ENCODE results near the gene EME1.

EME1 gene

DNA sequence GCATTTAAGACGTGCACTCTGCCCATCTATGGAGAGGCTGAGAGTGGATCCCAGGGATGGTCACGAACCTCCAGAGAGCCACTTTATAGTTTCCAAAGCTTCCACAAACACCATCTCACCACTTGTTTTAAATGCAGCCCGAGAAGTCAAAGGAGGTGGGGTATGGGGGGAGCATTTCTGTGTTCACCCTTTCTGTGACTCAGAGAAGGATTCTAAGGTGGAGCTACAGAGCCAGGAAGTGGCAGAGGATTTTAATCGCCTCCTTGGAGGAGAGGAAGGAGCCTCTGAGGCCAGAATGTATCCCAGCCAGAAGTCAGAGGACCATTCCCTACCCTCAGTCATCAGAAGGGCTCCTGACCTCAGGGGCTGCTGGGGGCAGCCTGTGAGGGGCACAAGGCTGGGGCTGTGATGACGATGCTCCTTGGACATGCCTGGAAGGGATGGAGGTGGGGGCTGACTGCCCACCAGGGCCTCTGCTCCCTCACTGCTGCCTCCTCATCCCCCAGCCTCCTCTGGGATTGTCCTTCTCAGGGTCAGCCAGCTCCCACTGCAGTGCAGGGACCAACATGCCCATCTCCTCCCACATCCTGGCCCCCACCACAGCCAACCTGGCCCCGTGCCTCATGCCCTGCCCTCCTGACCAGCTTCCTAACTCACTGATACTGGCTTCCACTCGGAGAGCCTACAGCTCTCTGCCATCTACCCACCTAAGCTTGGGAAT lies 24.3 kb upstream of the EME1 start:
- DNase-seq = no peak

DNA sequence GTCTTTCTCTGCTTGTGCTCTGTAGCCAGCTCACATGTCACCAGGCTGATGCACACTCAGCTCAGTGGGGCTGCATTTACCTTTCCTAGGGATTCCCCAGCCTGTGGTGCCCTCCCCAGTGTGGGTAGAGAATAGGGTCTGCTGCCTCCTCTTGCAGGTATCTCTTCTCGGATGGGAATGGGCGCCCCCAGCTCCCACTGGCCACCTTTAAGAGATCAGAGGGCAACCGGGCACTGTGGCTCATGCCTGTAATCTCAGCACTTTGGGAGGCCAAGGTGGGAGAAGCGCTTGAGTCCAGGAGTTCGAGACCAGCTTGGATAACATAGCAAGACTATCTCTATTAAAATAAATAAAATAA lies 23.8 kb upstream of the EME1 start:
- DNase-seq = no peak

DNA sequence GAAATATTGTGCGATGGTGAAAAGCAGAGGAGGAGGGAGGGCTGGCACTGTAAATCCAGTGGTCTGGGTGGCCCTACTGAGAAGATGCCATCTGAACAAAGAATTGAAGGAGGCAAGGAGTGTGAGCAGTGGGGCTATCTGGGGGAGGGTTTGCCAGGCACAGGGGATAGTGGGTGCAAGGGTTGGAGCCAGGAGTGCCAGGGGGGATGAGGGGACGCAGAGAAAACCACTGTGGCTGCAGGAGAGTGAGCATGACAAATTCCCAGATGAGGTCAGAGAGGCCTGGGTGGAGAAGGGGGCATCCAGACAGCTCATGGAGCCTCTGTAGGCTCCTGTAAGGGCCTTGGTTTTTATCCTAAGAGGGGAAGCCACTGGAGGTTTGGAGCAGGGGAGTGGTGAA lies 22.3 kb upstream of the EME1 start:
- DNase-seq = peak; percentile 22

DNA sequence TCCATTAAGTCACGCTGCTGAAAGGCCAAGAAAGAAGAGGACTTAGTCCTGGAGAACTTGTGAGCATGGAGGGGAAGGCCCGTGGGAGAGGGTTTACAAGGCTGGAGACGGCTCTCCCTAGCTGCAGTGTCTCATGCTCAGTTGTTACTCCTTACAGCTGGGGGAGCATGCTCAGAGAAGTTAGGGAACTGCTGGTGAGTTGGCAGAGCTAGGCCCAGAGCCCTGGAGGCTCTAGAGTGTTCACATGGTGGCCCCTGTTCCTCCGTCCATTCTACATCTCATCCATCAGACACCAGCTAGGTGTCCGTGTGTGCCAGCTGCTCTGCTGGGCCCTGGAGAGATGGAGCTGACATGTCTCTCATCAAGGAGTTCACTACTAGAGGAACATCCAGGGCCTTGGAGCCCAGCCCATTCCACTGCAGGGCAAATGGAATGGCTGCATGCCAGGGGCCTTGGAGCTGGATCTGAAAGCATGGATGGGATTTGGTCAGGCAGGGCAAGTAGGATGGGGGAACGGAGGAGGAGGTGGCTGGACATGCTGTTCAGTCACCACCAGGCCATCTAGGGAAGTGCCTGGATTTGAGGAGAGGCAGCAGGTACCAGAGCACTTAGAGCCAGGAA lies 20.8 kb upstream of the EME1 start:
- DNase-seq = no peak

DNA sequence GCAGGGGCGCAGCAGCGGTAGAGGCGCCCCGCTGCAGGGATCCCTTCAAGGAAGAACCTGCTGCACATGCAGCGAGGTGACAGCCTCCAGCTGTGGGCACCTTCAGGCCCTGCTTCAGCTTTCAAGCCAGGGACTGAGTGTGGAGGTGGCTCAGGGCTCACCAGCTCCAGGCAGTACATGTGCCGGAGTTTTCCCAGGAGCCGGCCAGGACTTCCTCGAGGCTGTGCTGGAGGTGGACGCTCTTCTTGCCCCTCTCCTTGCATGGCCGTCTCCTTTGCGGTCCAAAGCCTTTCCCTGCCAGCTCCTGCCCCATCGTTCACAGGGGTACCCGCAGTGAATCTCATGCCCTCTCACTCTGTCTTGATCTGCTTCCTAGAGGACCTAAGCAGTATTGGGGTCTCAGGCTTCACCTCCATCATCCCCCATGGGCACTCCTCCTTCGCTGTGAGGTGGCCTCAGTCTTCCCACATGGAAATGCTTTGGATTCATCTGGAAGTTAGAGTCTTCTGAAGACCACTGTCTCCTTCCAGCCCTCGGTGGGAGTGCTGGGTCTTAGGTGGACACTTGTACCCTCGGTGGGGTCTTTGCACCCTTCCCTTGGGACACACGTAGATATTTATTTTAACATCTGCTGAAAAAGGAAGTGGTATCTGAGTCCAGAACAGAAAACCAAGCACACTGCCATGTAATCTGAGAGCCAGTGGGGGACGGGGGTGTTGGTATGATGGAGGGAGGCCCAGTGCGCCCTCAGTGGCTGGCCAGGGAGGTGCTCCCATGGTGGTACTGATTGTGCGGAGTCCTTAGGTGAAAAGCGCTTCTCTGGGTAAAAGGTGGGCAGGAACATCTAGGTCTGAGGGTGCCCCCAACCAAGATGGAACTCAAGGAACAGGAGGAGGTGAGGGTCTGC lies 20.1 kb upstream of the EME1 start:
- DNase-seq = no peak

DNA sequence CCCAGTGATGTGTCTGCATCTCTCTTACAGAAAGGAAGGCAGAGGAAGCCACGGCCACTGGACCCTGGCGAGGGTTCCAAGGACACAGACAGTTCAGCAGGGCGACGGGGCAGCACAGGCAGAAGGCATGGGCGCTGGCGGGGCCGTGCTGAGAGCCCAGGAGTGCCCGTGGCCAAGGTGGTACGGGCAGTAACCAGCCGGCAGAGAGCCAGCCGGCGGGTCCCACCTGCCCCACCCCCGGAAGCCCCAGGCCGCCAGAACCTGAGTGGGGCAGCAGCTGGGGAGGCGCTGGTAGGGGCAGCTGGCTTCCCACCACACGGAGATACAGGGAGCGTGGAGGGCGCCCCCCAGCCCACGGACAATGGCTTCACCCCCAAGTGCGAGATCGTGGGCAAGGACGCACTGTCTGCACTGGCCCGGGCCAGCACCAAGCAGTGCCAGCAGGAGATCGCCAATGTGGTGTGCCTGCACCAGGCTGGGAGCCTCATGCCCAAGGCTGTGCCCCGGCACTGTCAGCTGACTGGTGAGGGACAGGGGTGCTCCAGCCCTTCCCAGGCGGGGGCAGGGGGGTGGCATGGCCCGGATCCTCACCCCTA lies 19.3 kb upstream of the EME1 start:
- DNase-seq = no peak

DNA sequence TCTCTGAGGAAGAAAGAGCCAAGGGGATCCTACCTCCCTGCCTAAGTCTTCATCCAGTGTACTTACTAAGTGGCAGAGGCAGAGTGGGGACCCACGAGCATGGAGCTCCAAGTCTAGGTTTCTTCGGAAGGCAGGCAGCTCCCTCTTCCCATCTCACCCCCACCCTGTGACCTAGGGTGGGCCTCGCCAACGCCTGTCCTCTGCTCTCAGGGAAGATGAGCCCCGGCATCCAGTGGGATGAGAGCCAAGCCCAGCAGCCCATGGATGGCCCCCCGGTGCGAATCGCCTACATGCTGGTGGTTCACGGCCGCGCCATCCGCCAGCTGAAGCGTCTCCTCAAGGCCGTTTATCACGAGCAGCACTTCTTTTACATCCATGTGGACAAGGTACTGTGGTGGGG lies 18.8 kb upstream of the EME1 start:
- no peak for DNase-seq

DNA sequence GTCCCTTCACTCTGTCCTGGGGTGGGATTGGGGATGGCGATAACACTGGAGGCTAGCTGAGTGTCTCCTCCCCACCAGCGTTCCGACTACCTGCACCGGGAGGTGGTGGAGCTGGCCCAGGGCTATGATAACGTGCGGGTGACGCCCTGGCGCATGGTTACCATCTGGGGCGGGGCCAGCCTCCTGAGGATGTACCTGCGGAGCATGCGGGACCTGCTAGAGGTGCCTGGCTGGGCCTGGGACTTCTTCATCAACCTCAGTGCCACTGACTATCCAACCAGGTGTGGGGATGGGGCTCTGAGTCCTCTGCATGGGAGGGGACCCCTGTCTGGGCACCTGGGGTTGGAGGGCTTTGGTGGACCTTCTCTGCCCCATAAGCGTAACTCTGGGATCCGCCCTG lies 18.3 kb upstream of the EME1 start:
- DNase-seq = no peak

DNA sequence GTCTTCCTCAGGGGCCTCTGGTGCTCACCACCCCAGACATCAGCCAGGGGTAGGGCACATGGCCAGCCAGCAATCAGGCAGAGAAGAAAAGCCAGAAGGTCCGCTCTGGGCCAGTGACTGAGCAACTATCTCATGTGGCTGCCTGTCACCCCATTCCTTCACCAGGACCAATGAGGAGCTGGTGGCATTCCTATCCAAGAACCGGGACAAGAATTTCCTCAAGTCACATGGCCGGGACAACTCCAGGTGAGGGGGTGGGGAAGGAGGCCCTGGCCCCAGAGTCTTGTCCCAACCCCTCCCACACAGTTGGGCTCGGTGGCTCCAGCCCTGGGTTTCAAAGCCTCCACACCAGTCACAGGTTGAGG lies 17.7 kb upstream of the EME1 start:
- no peak for DNase-seq

DNA sequence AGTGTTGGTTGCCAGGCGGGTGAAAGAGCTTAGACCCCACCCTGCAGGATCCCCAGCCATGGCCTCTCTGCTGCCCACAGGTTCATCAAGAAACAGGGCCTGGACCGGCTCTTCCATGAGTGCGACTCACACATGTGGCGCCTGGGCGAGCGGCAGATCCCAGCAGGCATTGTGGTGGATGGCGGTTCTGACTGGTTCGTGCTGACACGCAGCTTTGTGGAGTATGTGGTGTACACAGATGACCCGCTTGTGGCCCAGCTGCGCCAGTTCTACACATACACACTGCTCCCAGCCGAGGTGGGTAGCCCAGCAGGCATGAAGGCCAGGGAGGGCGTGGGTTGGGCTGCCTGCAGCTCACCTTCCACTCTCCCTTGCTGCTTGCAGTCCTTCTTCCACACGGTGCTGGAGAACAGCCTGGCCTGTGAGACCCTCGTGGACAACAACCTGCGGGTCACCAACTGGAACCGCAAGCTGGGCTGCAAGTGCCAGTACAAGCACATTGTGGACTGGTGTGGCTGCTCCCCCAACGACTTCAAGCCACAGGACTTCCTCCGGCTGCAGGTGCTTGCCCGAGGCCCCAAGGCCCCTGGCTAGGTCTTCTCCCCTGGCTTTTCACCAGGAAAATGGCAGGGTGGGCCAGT lies 17.2 kb upstream of the EME1 start:
- DNase-seq = no peak

DNA sequence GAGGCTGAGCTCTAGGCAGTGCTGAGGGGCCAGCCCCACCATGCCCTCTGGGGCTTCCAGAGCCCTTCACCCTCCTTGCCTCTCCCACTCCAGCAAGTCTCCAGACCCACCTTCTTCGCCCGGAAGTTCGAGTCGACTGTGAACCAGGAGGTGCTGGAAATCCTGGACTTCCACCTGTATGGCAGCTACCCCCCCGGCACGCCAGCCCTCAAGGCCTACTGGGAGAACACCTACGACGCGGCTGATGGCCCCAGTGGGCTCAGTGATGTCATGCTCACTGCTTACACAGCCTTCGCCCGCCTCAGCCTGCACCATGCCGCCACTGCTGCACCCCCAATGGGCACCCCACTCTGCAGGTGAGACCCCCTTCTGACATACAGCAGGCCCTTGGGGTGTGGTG lies 16.6 kb upstream of the EME1 start:
- no peak for DNase-seq

DNA sequence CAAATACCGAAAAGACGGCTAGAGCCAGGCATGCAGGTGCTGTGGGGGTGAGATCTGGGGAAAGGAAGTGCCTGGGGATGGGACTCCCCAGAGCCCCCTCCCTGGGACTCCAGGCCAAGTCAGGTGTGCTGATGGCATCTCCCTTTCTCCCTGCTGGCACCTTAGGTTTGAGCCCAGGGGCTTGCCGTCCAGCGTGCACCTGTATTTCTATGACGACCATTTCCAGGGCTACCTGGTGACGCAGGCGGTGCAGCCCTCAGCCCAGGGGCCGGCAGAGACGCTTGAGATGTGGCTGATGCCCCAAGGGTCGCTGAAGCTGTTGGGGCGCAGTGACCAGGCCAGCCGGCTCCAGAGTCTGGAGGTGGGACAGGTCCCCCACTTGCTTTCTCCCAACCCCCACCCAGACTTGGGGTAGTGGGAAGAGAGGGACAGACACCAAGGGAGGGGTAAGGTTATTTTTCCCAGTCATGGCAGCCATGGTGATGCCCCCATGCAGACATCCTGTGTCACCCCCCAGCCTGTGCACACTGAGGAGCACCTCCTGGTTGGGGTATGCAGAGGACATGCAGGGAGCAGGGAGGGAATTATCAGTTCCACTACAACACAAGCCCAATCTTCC lies 16.0 kb upstream of the EME1 start:
- DNase-seq = no peak

DNA sequence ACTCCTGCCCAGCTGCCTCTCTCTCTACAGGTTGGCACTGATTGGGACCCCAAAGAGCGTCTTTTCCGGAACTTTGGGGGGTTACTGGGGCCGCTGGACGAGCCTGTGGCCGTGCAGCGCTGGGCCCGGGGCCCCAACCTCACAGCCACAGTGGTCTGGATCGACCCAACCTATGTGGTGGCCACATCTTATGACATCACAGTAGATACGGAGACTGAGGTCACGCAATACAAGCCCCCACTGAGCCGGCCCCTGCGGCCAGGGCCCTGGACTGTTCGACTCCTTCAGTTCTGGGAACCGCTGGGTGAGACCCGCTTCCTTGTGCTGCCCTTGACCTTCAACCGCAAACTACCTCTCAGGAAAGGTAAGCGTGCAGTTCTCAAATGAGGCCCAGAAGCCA lies 14.9 kb upstream of the EME1 start:
- no peak for DNase-seq

DNA sequence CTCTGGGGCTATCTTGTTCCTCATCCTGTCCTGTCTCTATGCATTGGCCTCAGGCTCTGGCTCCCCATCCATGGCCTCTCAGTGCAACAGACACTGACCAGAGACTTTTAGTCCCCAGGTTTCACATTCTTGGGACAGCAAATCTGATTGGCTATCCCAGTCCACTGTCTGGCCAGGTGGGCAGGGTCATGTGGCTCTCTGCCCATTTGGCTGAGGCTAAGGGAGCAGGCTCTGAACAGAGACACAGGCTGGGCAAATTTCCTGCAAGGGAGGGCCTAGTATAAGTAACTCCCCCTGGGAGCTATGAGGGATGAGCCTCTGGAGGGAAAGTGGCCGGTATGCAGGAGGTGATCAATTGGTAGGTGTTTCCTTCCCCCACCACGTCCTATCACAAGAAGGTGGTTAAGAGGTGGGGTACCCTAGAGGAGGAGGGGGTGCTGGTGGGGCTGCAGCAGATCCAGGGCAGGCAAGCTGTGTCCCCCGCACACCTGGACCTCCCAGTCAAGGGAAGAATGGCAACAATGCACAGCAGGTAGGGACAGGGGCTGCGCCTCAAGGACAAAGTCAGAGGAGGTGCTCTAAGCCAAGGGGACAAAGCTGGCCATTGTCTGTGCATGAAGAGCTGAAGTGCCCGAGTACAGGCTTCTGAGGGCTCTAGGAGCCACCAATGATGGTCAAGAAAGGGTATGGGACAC lies 13.9 kb upstream of the EME1 start:
- no peak for DNase-seq

DNA sequence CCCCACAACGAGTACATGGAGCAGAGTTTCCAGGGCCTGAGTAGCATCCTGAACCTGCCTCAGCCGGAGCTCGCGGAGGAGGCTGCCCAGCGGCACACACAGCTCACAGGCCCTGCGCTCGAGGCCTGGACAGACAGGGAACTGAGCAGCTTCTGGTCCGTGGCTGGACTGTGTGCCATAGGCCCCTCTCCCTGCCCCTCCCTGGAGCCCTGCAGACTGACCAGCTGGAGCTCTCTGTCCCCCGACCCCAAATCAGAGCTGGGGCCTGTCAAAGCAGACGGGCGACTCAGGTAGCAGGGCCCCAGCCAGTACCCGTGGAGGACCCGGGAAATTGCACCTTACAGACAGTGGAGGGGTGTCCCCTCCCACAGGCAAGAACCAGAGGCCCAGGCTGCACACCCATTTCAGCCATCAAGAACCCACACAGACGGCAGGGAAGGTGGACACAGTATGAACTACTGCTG lies 13.0 kb upstream of the EME1 start:
- no peak for DNase-seq

DNA sequence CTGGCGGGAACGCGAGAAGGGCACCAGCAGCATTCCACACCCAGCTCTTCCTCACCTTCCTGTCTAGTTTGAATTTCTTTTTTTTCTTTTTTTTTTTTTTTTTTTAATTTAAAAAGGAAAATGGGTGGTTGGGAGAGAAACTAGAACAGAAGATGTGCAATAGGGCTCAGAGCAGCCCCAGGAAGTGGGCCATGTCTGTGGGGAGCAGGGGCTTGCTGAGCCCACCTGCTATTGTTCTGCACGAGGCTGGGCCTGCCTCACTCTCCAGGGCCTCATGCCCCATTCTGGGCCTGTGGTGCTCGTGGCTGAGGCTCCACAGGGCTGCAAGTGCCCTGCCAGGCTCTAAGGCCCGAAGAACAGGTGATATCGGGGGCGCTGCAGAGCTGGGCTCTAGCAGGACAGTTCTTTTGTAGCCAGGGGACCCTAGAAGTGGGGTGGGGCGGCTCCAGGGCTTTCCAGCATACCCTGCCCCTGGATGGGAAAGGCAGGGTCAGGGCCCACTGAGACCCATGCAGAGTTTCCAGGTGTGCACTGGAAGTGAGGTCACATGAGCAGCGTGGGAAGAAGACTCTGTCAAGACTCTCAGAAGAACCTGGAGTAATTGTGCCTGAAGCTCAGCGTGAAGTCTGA lies 12.4 kb upstream of the EME1 start:
- DNase-seq = no peak

DNA sequence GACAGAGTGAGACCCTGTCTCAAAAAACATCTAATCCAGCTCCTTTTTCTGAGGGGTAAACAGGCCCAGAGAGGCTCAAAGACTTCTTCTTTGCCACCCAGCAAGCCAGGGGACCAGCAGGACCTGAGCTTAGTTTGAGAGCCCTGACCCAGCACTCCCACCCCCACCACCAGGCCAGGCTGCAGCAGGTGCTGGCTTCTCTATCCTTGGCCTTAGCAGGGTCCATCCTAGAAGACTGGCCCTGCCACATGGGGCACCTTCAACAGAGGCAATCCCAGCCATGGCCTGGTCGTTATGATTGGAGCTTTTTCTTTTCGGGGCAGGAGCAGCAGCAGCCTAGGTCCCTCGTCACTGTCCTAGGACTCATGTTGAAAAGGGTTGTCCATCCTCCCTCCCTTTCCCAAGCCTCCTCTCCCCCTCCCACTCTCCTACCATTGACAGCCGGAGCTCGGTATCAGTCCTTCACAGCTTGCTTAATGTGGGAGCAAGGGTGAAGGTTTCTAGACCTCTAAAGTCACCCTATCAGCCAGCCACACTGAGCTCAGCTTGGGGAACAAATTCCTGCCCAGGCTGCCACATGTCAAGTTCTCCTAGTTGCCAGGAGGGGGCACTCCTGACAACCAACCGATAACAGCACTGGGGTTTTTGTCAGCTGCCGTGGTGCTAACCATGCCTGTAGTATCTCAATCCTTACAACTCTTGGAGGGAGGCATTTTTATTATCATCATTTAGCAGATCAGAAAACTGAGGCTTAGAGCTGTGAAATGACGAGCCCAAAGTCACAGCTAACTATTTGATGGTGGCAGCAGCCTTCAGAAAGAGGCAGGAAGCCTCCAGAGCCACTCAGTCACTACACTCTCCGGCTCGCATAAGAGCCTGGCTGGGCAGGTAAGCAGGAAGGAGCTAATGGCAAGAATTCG lies 11.2 kb upstream of the EME1 start:
- peak; percentile 68 for DNase-seq

DNA sequence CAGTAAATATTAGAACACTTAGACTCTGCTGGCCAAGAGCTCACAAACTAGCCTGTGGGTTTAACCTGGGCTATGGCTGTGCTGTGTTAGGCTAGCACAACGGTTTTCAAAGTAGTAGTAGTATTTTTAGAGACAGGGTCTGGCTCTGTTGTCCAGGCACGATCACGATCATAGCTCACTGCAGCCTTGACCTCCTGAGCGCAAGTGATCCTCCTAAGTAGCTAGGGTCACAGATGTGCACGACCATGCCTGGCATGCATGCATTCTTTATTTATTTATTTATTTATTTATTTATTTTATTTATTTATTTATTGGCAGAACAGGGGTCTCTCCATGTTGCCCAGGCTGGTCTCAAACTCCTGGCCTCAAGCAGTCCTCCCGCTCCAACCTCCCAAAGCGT lies 10.4 kb upstream of the EME1 start:
- no peak for DNase-seq

DNA sequence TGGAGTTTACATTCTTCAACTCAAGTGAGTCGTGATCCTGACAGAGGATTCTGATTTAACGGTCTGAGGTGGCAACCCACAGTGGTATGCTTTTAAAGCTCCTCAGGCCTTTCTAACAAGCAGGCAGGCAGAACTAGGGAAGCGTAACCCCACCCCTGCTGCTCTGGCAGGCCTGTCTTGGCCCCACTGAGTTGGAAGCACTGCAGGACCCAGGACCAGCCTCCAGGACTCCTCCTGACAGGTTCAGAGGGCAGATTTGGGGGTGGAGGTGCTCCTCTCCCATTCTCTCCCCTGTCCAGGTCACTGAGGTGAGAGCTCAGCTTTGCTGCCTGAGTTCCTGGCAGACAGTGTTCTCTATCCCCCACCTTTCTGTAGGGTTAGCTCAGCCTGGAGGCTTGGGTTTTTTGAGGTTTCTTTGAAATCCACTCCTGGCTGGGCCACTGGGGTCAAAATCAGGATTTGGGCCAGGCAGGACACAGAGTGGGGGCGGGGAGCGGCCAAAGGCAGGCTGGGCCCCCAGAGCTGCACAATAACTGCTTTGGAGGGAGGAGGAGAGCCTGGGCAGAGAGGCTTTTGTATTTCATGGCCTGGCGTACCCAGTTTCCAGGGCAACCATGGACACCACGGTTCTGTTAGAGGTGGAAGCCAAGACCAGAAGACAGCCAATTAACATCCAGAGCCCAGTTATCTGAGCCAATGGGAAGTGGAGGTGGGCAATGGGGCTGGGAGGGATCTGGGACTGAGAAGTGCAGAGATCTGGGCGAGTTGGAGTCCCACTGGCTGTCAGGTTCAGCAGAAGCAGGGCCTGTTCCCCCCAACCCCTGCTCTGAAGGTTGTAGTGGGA lies 9.6 kb upstream of the EME1 start:
- no peak for DNase-seq

Measured in stimulated activated CD8-positive, alpha-beta memory T cell treated with anti-CD3 and anti-CD28 coated beads, Interleukin-4, amount 100 ng/mL, for 48 hours (primary cell).